Ishikawa (cell line): Measurements from ENCODE around the gene FGF12.

Source experiments
- FOXM1 ChIP-seq: IDR thresholded peaks from 2 replicates; pipeline ENCODE4 v1.6.1; 2012; ENCODE audit warnings: low read depth, borderline replicate concordance
- TAF1 ChIP-seq: IDR thresholded peaks from 2 replicates; pipeline ENCODE4 v1.6.1; 2012; ENCODE audit warnings: low read depth, mild to moderate bottlenecking
- USF1 ChIP-seq: IDR thresholded peaks from 2 replicates; pipeline ENCODE4 v1.6.1; 2012
- TF ChIP-seq, protein P1 (sequence below): IDR thresholded peaks from 2 replicates; pipeline ENCODE4 v1.6.1; 2012

DNA sequence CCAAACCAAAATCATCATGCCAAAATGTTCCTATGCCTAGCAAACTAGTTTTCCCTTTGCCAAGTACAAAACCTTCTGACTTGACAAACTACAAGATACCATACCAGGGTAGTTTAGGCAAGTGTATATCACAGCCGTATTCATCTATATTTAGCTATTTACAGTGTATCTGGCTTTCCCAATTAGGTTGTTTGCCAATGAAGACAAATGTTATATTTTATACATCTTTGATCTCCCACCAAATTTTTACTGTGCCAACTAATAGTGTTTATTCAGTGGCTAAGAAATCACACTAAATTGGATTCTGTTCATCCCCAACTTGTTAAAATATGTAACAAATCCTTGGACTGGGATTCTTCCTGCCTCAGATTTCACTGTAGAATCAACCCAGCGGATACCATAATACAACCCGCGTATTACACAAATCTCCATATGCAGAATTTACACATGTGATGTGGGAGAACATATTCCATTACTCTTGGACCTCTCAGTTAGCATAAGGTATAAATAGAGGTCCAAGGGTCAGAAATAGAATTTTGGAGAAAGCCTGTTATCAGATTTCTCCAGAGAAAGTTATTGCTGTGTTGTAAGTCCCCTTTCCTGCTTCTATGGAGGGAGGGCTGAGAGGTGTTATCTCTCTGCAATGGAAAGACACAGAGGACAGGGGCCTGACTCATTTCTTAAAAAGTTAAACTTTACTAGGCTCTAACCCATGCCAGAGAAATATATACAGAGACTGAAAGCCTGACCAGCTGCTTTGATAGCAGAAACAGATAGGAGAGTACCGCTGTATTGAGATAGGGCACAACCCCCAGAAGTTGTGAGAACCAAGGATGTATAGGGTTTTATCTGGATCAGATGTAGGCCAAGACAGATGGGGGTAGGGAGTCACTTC is 467.0 kb downstream of the FGF12 start:
- TF ChIP-seq, protein P1, sequence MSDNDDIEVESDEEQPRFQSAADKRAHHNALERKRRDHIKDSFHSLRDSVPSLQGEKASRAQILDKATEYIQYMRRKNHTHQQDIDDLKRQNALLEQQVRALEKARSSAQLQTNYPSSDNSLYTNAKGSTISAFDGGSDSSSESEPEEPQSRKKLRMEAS = no peak
- TF ChIP-seq TAF1 = no peak
- no peak for TF ChIP-seq USF1
- no peak for TF ChIP-seq FOXM1
